Measurements from ENCODE around the gene MMP17. TPM values are rescaled to one million over a fixed set of nuclear protein-coding genes. Genes with fewer than 3 reads are reported as not detected.
"Not testable (repeated sequence)": the region's sequence is repeated elsewhere in the genome, so short reads cannot be mapped to it uniquely, and the experiment has no call there.

MMP17 gene
- total RNA-seq, 2 experiments from 2014 or later = 0.10 TPM; not detected in 1

DNA sequence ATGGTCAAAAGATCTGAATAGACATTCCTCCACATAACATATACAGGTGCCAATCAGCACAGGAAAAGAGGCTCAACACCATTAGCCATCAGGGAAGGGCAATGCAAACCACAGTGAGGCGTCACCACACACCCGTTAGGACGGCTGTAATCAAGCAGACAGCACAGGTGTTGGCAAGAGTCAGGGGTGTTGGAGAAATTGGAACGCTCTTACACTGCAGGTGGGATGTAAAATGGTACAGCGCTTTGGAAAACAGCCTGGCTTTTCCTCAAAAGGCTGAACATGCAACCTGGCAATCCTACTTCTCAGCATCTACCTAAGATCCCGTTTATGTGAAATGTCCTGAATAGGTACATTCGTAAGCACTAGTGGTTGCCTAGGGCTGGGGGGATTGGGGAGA is 21.5 kb upstream of the MMP17 start:
- no peak for DNase-seq
- ChIA-PET CTCF (interaction anchor here (1.1 kb wide), 1 partner anchor 19 kb away, joined by 3 read pairs; no protein-coding TSS in a partner anchor), POLR2A (no interaction called here)
- Mint-ChIP-seq H3K27me3 (no peaks in the 10 kb centered on the region), H3K36me3 (ENCODE audit: low read depth) (peaks cover 5% of the 10 kb centered on the region), H3K4me1 (no peaks in the 10 kb centered on the region), H3K9me3 (peaks cover 3% of the 10 kb centered on the region), H3K4me3 (no peak overlapping the region), H3K27ac (no peak overlapping the region)

- Mint-ChIP-seq H3K9me3 (peaks cover 20% of the 10 kb centered on the region), H3K4me3 (peak overlapping the region; percentile 63), H3K4me1 (no peaks in the 10 kb centered on the region), H3K27ac (peak overlapping the region; percentile 83), H3K36me3 (ENCODE audit: low read depth) (peaks cover 3% of the 10 kb centered on the region), H3K27me3 (no peaks in the 10 kb centered on the region)
- POLR2A ChIA-PET = interaction anchor here (0.6 kb wide), 1 partner anchor 18 kb away, joined by 3 read pairs; no protein-coding TSS in a partner anchor
- CTCF ChIA-PET = no interaction called here
- peak; percentile 42 for DNase-seq
Observed at GRCh38 chr12:131808744-131809371, 19.3 kb upstream of the MMP17 start.

DNA sequence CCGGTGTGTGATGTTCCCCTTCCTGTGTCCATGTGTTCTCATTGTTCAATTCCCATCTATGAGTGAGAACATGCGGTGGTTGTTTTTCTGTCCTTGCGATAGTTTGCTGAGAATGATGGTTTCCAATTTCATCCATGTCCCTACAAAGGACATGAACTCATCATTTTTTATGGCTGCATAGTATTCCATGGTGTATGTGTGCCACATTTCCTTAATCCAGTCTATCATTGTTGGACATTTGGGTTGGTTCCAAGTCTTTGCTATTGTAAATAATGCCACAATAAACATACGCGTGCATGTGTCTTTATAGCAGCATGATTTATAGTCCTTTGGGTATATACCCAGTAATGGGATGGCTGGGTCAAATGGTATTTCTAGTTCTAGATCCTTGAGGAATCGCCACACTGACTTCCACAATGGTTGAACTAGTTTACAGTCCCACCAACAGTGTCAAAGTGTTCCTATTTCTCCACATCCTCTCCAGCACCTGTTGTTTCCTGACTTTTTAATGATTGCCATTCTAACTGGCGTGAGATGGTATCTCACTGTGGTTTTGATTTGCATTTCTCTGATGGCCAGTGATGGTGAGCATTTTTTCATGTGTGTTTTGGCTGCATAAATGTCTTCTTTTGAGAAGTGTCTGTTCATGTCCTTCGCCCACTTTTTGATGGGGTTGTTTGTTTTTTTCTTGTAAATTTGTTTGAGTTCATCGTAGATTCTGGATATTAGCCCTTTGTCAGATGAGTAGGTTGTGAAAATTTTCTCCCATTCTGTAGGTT is 18.5 kb upstream of the MMP17 start:
- H3K4me3 Mint-ChIP-seq = peak overlapping the region; percentile 63
- H3K4me1 Mint-ChIP-seq; H3K27me3 Mint-ChIP-seq; CTCF ChIA-PET; POLR2A ChIA-PET; H3K36me3 Mint-ChIP-seq (ENCODE audit: low read depth); DNase-seq: not testable (repeated sequence)
- H3K9me3 Mint-ChIP-seq = peaks cover 21% of the 10 kb centered on the region
- peak overlapping the region; percentile 54 for H3K27ac Mint-ChIP-seq

GRCh38 chr12:131810726-131811125 is 17.5 kb upstream of the MMP17 start:
- ChIA-PET CTCF (no interaction called here), POLR2A (no interaction called here)
- Mint-ChIP-seq H3K4me1 (no peaks in the 10 kb centered on the region), H3K4me3 (no peak overlapping the region), H3K27me3 (no peaks in the 10 kb centered on the region), H3K9me3 (peaks cover 22% of the 10 kb centered on the region), H3K36me3 (ENCODE audit: low read depth) (peaks cover 3% of the 10 kb centered on the region), H3K27ac (no peak overlapping the region)
- no peak for DNase-seq

DNA sequence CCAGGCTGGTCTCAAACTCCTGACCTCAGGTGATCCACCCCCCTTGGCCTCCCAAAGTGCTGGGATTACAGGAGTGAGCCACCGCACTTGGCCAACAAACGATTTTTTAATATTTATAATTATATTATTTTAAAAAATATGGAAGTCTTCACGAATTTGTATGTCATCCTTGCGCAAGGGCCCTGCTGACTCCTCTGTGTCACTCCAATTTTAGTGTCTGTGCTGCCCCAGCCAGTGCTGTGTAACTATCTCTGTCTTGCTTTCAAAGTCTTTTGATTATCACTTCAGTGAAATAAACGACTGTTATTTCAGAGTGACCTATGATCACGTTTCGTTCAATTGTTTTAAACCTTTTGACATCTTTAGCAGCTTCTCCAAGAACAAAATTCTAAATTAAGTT is 13.1 kb upstream of the MMP17 start:
- Mint-ChIP-seq H3K27me3 (no peaks in the 10 kb centered on the region), H3K36me3 (ENCODE audit: low read depth) (peaks cover 3% of the 10 kb centered on the region), H3K4me3 (no peak overlapping the region), H3K9me3 (peaks cover 22% of the 10 kb centered on the region), H3K4me1 (no peaks in the 10 kb centered on the region), H3K27ac (no peak overlapping the region)
- CTCF ChIA-PET = no interaction called here
- DNase-seq = no peak
- POLR2A ChIA-PET = no interaction called here

DNA sequence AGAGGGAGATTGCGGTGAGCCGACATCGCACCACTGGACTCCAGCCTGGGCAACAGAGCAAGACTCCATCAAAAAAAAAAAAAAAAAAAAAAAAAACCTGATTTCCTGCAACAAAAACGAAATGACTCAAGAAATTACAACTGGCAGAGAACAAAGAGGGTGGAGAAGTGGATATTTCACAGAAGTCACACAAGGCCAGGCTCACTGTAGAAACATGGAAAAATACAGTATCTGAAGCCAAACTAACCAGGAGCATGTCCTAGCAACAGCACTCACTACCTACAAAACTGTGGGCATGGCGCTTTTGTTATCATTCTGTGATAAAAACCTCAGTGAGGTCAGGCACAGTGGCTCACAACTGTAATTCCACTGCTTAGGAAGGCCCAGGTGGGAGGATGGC is 11.7 kb upstream of the MMP17 start:
- peaks cover 3% of the 10 kb centered on the region for H3K36me3 Mint-ChIP-seq (ENCODE audit: low read depth)
- ChIA-PET POLR2A (no interaction called here), CTCF (interaction anchor here (1.1 kb wide), 1 partner anchor 28 kb away, joined by 4 read pairs; no protein-coding TSS in a partner anchor)
- no peak overlapping the region for H3K27ac Mint-ChIP-seq
- DNase-seq = no peak
- no peaks in the 10 kb centered on the region for H3K27me3 Mint-ChIP-seq
- H3K9me3 Mint-ChIP-seq = peaks cover 22% of the 10 kb centered on the region
- H3K4me1 Mint-ChIP-seq = no peaks in the 10 kb centered on the region
- H3K4me3 Mint-ChIP-seq = no peak overlapping the region

DNA sequence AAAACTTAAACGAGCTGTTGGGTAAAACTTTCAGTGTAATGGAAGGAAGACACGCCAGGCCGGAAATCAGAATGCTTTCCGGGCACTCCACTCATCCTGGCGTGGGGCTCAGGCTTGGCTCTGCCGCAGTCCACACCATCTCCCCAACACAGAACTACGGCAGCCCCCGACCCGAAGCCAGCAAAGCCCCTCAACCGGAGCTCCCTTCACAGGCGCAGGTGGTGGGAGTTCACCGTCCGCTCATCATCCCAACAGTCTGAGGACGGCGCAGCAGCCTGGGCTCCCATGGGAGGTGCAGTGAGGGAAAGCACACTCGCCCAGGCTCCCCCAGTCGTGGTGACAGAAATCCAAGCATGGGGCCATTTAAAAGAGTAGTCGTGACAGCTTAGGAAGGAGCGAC is 11.0 kb upstream of the MMP17 start:
- H3K4me3 Mint-ChIP-seq = no peak overlapping the region
- no peaks in the 10 kb centered on the region for H3K27me3 Mint-ChIP-seq
- ChIA-PET POLR2A (no interaction called here), CTCF (interaction anchor here (0.6 to 1.1 kb wide), 2 partner anchors 10 to 28 kb away, joined by 3 to 4 read pairs; no protein-coding TSS in a partner anchor)
- H3K27ac Mint-ChIP-seq = no peak overlapping the region
- H3K9me3 Mint-ChIP-seq = peaks cover 15% of the 10 kb centered on the region
- no peak for DNase-seq
- no peaks in the 10 kb centered on the region for H3K4me1 Mint-ChIP-seq
- H3K36me3 Mint-ChIP-seq (ENCODE audit: low read depth) = no peaks in the 10 kb centered on the region

- H3K4me3 Mint-ChIP-seq = no peak overlapping the region
- DNase-seq = no peak
- H3K4me1 Mint-ChIP-seq = no peaks in the 10 kb centered on the region
- H3K36me3 Mint-ChIP-seq (ENCODE audit: low read depth) = no peaks in the 10 kb centered on the region
- peaks cover 3% of the 10 kb centered on the region for H3K9me3 Mint-ChIP-seq
- H3K27me3 Mint-ChIP-seq = no peaks in the 10 kb centered on the region
- H3K27ac Mint-ChIP-seq = no peak overlapping the region
- ChIA-PET CTCF (no interaction called here), POLR2A (no interaction called here)
Observed at GRCh38 chr12:131818821-131819585, 9.2 kb upstream of the MMP17 start.

GRCh38 chr12:131824450-131824849 is 3.7 kb upstream of the MMP17 start:
- ChIA-PET POLR2A (no interaction called here), CTCF (no interaction called here)
- Mint-ChIP-seq H3K27ac (no peak overlapping the region), H3K9me3 (no peaks in the 10 kb centered on the region), H3K4me3 (no peak overlapping the region), H3K4me1 (peaks cover 5% of the 10 kb centered on the region), H3K27me3 (peaks cover 28% of the 10 kb centered on the region), H3K36me3 (ENCODE audit: low read depth) (no peaks in the 10 kb centered on the region)
- DNase-seq = no peak

GRCh38 chr12:131825146-131825892 is 2.9 kb upstream of the MMP17 start:
- ChIA-PET CTCF (interaction anchor here (0.8 to 1.0 kb wide), 2 partner anchors 19 to 721 kb away, joined by 3 read pairs; no protein-coding TSS in a partner anchor), POLR2A (no interaction called here)
- no peaks in the 10 kb centered on the region for H3K36me3 Mint-ChIP-seq (ENCODE audit: low read depth)
- no peaks in the 10 kb centered on the region for H3K9me3 Mint-ChIP-seq
- no peak for DNase-seq
- no peak overlapping the region for H3K27ac Mint-ChIP-seq
- H3K4me1 Mint-ChIP-seq = peaks cover 5% of the 10 kb centered on the region
- no peak overlapping the region for H3K4me3 Mint-ChIP-seq
- H3K27me3 Mint-ChIP-seq = peaks cover 33% of the 10 kb centered on the region

DNA sequence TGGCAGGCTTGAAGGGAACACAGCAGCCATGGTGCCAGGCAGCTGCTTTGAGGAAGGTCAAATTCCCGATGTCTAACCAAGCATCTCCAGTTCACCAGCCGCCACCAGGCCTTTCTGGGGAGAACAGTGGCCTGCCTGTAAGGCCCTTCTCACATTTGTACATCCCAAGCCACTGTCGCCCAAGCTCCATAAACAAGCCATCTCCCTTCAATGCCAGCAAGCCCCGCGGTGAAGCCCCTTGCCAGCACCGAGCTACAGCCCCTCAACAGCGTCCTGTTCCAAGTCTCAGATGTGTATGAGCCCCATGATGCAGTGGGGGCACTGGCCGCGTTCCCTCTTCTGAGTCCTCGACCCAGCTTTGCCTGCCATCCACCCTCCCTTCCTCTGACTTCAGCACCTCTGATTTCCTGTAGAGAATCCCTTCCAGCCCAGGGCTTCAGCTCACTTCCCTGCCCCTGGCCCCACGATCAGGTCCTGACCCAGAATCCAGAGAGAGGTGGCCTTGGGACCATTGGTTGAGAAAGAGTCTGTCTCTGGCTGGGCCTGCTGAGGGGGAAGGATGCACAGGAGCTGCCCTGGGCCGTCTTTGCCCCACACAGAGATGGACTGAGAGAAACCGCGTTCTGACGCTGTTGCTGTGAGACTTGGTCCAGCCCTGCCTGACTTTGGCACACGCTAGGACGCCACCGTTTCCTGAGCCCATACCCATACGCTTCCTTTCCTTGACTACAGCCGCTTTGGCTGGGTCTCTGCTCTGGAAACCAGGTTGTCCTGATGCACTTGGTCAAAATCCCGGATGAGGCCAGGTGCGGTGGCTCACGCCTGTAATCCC is 1.9 kb upstream of the MMP17 start:
- POLR2A ChIA-PET = interaction anchor here (0.6 kb wide), 1 partner anchor 556 kb away, joined by 3 read pairs; no protein-coding TSS in a partner anchor
- Mint-ChIP-seq H3K27ac (no peak overlapping the region), H3K36me3 (ENCODE audit: low read depth) (no peaks in the 10 kb centered on the region), H3K4me3 (no peak overlapping the region), H3K4me1 (peaks cover 10% of the 10 kb centered on the region), H3K9me3 (no peaks in the 10 kb centered on the region), H3K27me3 (peaks cover 39% of the 10 kb centered on the region)
- CTCF ChIA-PET = interaction anchor here (0.8 to 1.0 kb wide), 2 partner anchors 20 to 722 kb away, joined by 3 read pairs; no protein-coding TSS in a partner anchor
- no peak for DNase-seq
